Gastrocnemius medialis (tissue), 4 donors: ENCODE data around the gene BCS1L.

Experiments
- POLR2A ChIP-seq, 2 donors: fragments of 450-650 bp; IDR thresholded peaks; one replicate each; pipeline ENCODE4 v1.6.1; 2017; ENCODE audit warnings: antibody characterized with exemption in 2 of 2, mild to moderate bottlenecking in 2 of 2, moderate library complexity in 2 of 2
- TF ChIP-seq, protein P1 (sequence below), 5 experiments: fragments of 450-650 bp in 3 of 5; fragments of 200-600 bp in 2 of 5; sonication (generic) in 2 of 5; IDR thresholded peaks in 4 of 5; conservative IDR thresholded peaks in 1 of 5; 1 replicate in 4 of 5; 2 replicates in 1 of 5; pipeline ENCODE4 v1.5.1; 2016 to 2019; ENCODE audit warnings: antibody characterized with exemption in 5 of 5, mild to moderate bottlenecking in 3 of 5, moderate library complexity in 3 of 5

DNA sequence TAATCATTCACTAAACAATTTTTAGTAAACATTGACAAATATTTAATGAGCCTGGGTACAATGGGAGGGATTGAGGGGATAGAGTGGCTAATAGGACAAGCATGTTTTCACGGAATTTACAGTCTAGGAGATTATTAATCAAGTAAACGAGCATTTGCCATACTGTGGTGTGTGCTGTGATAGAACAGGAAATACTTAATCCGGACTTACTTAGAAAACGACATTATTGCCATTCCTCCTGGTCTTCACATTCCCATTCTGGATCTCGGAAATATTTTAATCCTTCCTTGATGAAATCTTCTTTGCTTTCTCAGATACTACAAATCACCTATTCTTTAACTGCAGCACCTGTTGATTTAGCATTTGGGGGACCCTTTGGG lies 52.1 kb downstream of the BCS1L start:
- TF ChIP-seq, protein P1, sequence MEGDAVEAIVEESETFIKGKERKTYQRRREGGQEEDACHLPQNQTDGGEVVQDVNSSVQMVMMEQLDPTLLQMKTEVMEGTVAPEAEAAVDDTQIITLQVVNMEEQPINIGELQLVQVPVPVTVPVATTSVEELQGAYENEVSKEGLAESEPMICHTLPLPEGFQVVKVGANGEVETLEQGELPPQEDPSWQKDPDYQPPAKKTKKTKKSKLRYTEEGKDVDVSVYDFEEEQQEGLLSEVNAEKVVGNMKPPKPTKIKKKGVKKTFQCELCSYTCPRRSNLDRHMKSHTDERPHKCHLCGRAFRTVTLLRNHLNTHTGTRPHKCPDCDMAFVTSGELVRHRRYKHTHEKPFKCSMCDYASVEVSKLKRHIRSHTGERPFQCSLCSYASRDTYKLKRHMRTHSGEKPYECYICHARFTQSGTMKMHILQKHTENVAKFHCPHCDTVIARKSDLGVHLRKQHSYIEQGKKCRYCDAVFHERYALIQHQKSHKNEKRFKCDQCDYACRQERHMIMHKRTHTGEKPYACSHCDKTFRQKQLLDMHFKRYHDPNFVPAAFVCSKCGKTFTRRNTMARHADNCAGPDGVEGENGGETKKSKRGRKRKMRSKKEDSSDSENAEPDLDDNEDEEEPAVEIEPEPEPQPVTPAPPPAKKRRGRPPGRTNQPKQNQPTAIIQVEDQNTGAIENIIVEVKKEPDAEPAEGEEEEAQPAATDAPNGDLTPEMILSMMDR (IDR thresholded peaks at IDR 0.05 in 4 of 5, conservative IDR thresholded peaks at IDR 0.05 in 1 of 5), result no peak
- no peak for TF ChIP-seq POLR2A (IDR thresholded peaks at IDR 0.05)
